CD4-positive, alpha-beta T cell (primary cell): ENCODE results near the gene KBTBD12. TPM values are rescaled to one million over a fixed set of nuclear protein-coding genes. Genes with fewer than 3 reads are reported as not detected.

Experiments used
- ATAC-seq: fragments of 200-7000 bp; cut with Tn5 transposase; one replicate; pipeline ENCODE4 v1.10.0; 2022; ENCODE audit warnings: mild to moderate bottlenecking; ENCODE audit not compliant: poor library complexity
- CTCF ChIA-PET: fragments of 350-600 bp; sonication (Branson Sonifier 250); formaldehyde crosslinking; loops from one replicate; lab custom pipeline; 2021; ENCODE audit warnings: antibody characterized with exemption, inconsistent platforms; lab: Charles Lee
- POLR2A ChIA-PET: fragments of 350-600 bp; sonication (Branson Sonifier 250); formaldehyde crosslinking; loops from one replicate; lab custom pipeline; 2021; ENCODE audit warnings: antibody characterized with exemption, inconsistent platforms; lab: Charles Lee
- DNase-seq, 14 experiments: peaks; one replicate each; pipeline ENCODE4 v3.0.0-alpha.2; 2013 to 2020; ENCODE audit warnings: mixed read lengths in 2 of 14
- H3K27ac ChIP-seq, 2 donors: one replicate each; pipeline versions ENCODE4 v1.5.1 to v1.7.0; 2013; ENCODE audit warnings: low read length in 2 of 2, low read depth in 1 of 2, mild to moderate bottlenecking in 1 of 2
- H3K27me3 ChIP-seq, 2 experiments: 1 replicate in 1 of 2; 2 replicates in 1 of 2; pipeline versions ENCODE4 v1.6.1 to v1.7.0; 2013; ENCODE audit warnings: low read length in 2 of 2, control low read depth in 1 of 2, mild to moderate bottlenecking in 1 of 2, moderate library complexity in 1 of 2; ENCODE audit not compliant: insufficient read depth in 2 of 2, control insufficient read depth in 1 of 2
- H3K36me3 ChIP-seq: one replicate; pipeline ENCODE4 v1.6.1; 2013; ENCODE audit warnings: low read length, control low read depth; ENCODE audit not compliant: insufficient read depth
- H3K4me1 ChIP-seq: one replicate; pipeline ENCODE4 v1.6.1; 2013; ENCODE audit warnings: low read length, control low read depth; ENCODE audit not compliant: insufficient read depth
- H3K4me3 ChIP-seq: one replicate; pipeline ENCODE4 v1.5.1; 2013; ENCODE audit warnings: mild to moderate bottlenecking, low read length, moderate library complexity
- H3K9me3 ChIP-seq, 2 experiments: 1 replicate in 1 of 2; 2 replicates in 1 of 2; pipeline versions ENCODE4 v1.6.1 to v1.7.0; 2013; ENCODE audit warnings: low read length in 2 of 2, mild to moderate bottlenecking in 2 of 2, control low read depth in 1 of 2, moderate library complexity in 1 of 2; ENCODE audit not compliant: control insufficient read depth in 1 of 2, insufficient read depth in 1 of 2
- H3K27ac Mint-ChIP-seq: one replicate; pipeline ENCODE4 v1.8.0; 2020; ENCODE audit warnings: mixed read lengths
- H3K27me3 Mint-ChIP-seq: one replicate; pipeline ENCODE4 v1.8.0; 2021; ENCODE audit warnings: mixed read lengths
- H3K36me3 Mint-ChIP-seq: one replicate; pipeline ENCODE4 v1.8.0; 2021; ENCODE audit warnings: low read depth, mixed read lengths
- H3K4me1 Mint-ChIP-seq: one replicate; pipeline ENCODE4 v1.8.0; 2021; ENCODE audit warnings: low read depth, mixed read lengths
- H3K4me3 Mint-ChIP-seq: one replicate; pipeline ENCODE4 v1.8.0; 2020; ENCODE audit warnings: mild to moderate bottlenecking, mixed read lengths
- H3K9me3 Mint-ChIP-seq: one replicate; pipeline ENCODE4 v1.8.0; 2020; ENCODE audit warnings: mixed read lengths
- intact Hi-C, 2 experiments: fragments of 100-400 bp; cut with DNase I in 1 of 2; cut with micrococcal nuclease in 1 of 2; formaldehyde crosslinking; loops; one replicate each; pipeline versions ENCODE4 v1.15.1 to v1.9.0; 2023 to 2025; cut with DNase I, micrococcal nuclease
- total RNA-seq, 174 experiments: library from RNA in 2 of 174; stranded (reverse) in 2 of 174; gene quantifications; one replicate each; pipeline ENCODE4 v1.2.3 and lab custom pipeline; 2021 to 2026
- TF ChIP-seq, protein P1 (sequence below): fragments of 200-600 bp; IDR thresholded peaks from one replicate; pipeline ENCODE4 v1.8.0; 2022; ENCODE audit warnings: antibody characterized with exemption, mild to moderate bottlenecking

Gene KBTBD12
- total RNA-seq, 2 experiments from 2014 or later, result not detected

DNA sequence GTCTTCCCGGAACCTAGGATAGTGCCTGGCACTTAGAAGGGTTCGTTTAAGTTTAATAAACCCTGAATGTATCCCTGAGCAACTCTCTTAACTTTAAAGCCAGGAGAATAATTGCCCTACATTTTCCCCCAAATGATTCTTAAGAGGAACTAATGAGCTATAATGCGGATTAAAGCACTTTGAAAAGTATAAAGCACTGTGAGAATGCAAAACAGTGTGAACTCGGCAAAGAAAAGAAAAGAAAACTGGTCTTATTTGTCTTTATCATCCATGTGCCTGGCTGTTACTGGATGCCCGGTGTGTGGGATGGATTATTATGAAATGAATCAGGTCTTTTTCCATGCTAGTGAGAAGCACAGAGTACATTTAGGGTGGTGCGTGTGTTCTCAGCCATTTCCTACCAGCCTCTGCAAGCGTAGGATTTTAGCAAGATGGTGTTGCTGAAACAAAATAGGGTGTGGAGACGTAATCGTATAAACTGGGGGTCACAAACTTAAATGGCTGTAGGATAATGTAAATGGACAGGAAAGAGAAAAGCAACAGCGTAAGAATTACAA is 983 bp downstream of the KBTBD12 start:
- peaks cover 4% of the 10 kb centered on the region for H3K4me1 Mint-ChIP-seq
- ATAC-seq, result no peak
- H3K36me3 Mint-ChIP-seq, result no peaks in the 10 kb centered on the region
- TF ChIP-seq, protein P1, sequence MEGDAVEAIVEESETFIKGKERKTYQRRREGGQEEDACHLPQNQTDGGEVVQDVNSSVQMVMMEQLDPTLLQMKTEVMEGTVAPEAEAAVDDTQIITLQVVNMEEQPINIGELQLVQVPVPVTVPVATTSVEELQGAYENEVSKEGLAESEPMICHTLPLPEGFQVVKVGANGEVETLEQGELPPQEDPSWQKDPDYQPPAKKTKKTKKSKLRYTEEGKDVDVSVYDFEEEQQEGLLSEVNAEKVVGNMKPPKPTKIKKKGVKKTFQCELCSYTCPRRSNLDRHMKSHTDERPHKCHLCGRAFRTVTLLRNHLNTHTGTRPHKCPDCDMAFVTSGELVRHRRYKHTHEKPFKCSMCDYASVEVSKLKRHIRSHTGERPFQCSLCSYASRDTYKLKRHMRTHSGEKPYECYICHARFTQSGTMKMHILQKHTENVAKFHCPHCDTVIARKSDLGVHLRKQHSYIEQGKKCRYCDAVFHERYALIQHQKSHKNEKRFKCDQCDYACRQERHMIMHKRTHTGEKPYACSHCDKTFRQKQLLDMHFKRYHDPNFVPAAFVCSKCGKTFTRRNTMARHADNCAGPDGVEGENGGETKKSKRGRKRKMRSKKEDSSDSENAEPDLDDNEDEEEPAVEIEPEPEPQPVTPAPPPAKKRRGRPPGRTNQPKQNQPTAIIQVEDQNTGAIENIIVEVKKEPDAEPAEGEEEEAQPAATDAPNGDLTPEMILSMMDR, result no peak
- Histone ChIP-seq H3K27ac (no peak overlapping the region), H3K27me3 (peaks cover 11 to 28% of the 10 kb centered on the region in 2 experiments), H3K9me3 (peaks cover 0 to 11% of the 10 kb centered on the region in 2 experiments), H3K4me1 (no peaks in the 10 kb centered on the region), H3K36me3 (no peaks in the 10 kb centered on the region), H3K4me3 (no peak overlapping the region)
- H3K4me3 Mint-ChIP-seq, result peak overlapping the region; percentile 55
- no peaks in the 10 kb centered on the region for H3K9me3 Mint-ChIP-seq
- no peak for DNase-seq
- H3K27me3 Mint-ChIP-seq, result peaks cover 76% of the 10 kb centered on the region
- ChIA-PET CTCF (no interaction called here), POLR2A (no interaction called here)
- H3K27ac Mint-ChIP-seq, result no peak overlapping the region
- intact Hi-C loops, result no loop called here

GRCh38 chr3:127920738-127921137 is 5.7 kb downstream of the KBTBD12 start:
- H3K36me3 ChIP-seq, result no peaks in the 10 kb centered on the region
- no peak for DNase-seq
- ATAC-seq, result no peak
- Mint-ChIP-seq H3K4me3 (no peak overlapping the region), H3K4me1 (peaks cover 8% of the 10 kb centered on the region), H3K36me3 (no peaks in the 10 kb centered on the region), H3K9me3 (no peaks in the 10 kb centered on the region), H3K27me3 (peaks cover 47% of the 10 kb centered on the region), H3K27ac (no peak overlapping the region)
- CTCF ChIA-PET, result no interaction called here
- POLR2A ChIA-PET, result no interaction called here
- no peak overlapping the region for H3K27ac ChIP-seq
- no peaks in the 10 kb centered on the region for H3K9me3 ChIP-seq
- intact Hi-C loops, result no loop called here
- H3K27me3 ChIP-seq, result peaks cover 1 to 19% of the 10 kb centered on the region in 2 experiments
- no peaks in the 10 kb centered on the region for H3K4me1 ChIP-seq
- TF ChIP-seq, protein P1, result no peak
- no peak overlapping the region for H3K4me3 ChIP-seq

- Mint-ChIP-seq H3K9me3 (no peaks in the 10 kb centered on the region), H3K27ac (no peak overlapping the region), H3K4me1 (peaks cover 7% of the 10 kb centered on the region), H3K4me3 (no peak overlapping the region), H3K27me3 (peaks cover 30% of the 10 kb centered on the region), H3K36me3 (no peaks in the 10 kb centered on the region)
- peaks cover 0 to 7% of the 10 kb centered on the region in 2 experiments for H3K27me3 ChIP-seq
- H3K9me3 ChIP-seq, result no peaks in the 10 kb centered on the region
- ATAC-seq (no peak), DNase-seq (no peak)
- no peak overlapping the region for H3K27ac ChIP-seq
- ChIA-PET POLR2A (no interaction called here), CTCF (interaction anchor here (0.9 kb wide), 1 partner anchor 10 kb away, joined by 3 read pairs; no protein-coding TSS in a partner anchor)
- H3K4me3 ChIP-seq, result no peak overlapping the region
- intact Hi-C loops, result no loop called here
- TF ChIP-seq, protein P1, result no peak
- H3K36me3 ChIP-seq, result no peaks in the 10 kb centered on the region
- no peaks in the 10 kb centered on the region for H3K4me1 ChIP-seq
These were observed 8.6 kb downstream of the KBTBD12 start for GRCh38 chr3:127923611-127924010.
